GM19193 (cell line): ENCODE measurements around the gene SOCS3.

Source experiments
- POLR2A ChIP-seq: IDR thresholded peaks from 4 replicates; pipeline ENCODE4 v1.6.1; 2011; ENCODE audit not compliant: insufficient read depth, insufficient read length; ENCODE audit errors: extremely low read depth

Gene SOCS3

DNA sequence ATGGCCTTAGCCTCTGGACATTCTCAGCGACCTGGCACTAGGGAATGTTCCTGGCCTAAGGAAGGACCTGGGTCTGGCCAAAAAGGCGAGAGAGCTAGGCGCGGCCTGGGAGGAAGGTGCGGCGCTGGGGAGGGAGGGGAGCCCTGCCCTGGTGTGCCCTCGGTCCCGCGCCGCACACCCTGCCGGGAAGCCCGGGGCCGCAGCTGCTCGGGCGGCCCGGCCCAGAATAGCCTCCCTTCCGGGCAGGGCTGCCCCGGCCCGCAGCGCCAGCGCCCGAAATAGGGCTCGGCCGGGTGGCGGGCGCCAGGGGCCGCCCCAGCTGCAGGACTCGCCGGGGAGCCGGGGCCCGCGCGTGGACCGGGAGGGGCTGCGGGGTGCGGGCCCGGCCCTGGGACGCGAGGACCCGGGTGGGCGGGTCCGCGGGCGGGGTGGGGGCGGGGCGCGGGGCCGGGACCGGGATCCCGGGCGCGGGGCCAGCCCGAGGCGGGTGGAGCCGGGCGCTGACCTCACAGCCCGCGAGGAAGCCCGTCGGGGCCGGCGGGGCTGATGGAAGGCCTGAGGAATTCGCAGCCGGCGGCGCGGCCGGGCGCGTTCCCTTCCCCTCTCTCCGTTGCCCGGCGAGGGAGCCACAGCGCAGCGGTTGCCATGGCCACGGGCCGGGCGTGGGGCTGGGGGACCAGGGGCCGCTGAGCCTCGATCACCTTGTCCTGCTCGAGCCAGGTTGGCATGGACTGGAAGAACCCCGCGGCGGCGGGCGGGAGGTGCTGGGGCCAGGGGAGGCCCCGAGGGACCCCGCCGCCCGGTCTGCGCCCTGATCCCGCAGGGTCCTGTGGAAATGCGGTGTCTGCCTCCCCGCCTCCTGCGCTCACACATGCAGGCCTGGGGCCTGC lies 18.1 kb downstream of the SOCS3 start:
- peak; percentile 35 for TF ChIP-seq POLR2A

GRCh38 chr17:78340183-78340955 lies 19.5 kb downstream of the SOCS3 start:
- no peak for TF ChIP-seq POLR2A

- TF ChIP-seq POLR2A: no peak
Measured at GRCh38 chr17:78338486-78339259, 21.2 kb downstream of the SOCS3 start.

- TF ChIP-seq POLR2A: no peak
Measured at GRCh38 chr17:78337244-78338109, 22.4 kb downstream of the SOCS3 start.

DNA sequence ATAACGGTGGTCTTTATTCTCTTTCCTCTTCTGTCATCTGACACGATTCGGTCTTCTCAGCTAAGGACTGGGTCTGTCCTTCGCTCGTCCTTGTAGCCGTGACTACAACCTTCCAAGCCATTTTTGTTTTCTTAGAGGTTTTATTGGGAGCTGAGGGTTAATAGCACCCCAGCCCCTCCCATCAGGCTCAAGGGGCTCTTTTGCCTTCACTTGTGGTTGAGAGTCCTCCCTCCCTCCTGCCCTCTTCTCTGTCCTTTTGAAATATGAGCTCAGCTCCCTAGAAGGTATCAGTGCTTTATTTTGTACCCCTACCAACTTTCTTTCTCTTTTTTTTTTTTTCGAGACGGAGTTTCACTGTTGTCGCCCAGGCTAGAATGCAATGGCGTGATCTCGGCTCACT lies 24.7 kb downstream of the SOCS3 start:
- TF ChIP-seq POLR2A: no peak

- TF ChIP-seq POLR2A: no peak
Measured at GRCh38 chr17:78332991-78333390, 26.9 kb downstream of the SOCS3 start.

GRCh38 chr17:78330570-78331224 lies 29.2 kb downstream of the SOCS3 start:
- no peak for TF ChIP-seq POLR2A

DNA sequence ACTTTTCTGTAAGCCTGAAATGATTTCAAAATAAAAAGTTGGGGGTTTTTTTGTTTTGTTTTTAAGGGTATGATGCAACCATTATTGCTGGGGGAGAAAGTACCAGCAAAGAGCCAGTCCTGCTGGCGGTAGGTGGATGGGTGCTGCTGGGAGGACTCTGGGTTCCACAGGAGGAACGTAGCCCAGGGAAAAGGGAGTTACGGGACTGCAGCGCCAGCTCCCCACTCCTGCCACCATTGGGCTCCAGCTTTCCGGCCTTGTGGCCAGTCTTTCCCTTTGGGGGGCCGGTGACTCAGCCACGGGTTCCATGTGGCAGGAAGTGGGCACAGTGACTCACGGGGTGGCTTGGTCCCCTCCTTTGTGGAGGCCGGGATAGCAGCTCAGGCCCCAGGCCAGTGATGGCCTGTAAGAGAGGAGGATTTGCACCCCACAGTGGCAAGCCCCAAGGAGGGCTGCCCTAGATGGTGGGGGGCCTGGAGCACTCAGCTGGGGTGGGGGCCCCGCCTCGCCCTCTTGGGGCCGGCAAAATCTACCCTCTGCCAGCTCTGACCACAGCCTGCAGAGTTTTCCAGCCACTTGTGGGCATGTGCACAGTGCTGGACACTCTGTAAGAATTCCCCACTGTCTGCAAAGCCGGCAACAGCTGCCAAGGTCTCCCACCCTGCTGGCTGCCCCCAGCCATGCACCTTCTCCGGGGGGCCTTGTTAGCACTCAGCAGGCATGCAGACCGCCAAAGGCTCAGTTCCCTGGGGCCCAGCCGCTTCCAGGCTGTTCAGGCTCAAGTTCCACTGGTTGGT lies 30.4 kb downstream of the SOCS3 start:
- no peak for TF ChIP-seq POLR2A

DNA sequence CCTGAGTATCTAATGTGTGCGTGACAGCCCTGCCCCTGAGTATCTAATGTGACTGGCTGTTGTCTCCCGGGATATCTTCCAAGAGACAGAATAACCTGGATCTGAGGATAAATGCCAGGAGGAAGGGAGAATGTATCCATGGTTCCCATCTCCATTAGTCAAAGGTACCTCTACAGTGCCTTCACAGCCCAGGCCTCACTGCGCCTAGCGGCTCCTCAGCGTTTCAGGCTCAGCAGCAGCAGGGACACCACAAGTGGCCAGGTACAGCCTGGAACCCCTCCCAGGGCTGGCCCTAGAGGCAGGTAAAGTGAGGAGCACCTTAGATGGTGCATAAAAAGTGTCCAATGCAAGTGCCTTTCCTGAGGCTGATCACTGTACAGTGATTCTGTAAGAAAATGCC lies 32.0 kb downstream of the SOCS3 start:
- TF ChIP-seq POLR2A: no peak

DNA sequence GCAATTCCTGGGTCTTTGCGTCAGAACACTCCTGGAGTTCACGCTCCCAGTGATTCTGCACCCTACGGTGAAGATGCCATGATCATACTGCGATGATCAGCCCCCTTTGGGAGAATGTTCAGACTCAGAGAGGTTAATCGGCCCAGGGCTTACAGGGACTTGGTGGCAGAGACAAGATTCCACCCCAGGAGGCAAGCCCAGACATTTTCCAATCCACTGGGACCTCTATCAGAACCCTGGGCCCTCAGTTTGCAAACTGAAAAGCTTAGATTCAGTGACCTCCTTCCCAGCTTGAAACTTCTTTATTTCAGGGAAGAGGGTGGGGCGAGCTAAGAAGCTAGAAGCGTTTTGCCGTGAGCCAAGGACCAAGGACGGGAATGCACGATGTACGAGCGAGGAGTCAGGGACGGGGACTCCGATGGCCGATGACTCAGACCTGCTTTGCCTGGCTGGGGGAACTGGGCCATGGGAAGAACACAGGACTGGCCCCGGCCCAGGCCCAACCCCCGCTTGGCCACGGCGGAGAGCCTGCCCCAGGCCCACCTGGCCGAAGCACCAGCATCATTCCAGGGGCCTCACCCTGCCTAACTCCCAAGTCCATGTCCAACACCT lies 34.7 kb downstream of the SOCS3 start:
- no peak for TF ChIP-seq POLR2A

DNA sequence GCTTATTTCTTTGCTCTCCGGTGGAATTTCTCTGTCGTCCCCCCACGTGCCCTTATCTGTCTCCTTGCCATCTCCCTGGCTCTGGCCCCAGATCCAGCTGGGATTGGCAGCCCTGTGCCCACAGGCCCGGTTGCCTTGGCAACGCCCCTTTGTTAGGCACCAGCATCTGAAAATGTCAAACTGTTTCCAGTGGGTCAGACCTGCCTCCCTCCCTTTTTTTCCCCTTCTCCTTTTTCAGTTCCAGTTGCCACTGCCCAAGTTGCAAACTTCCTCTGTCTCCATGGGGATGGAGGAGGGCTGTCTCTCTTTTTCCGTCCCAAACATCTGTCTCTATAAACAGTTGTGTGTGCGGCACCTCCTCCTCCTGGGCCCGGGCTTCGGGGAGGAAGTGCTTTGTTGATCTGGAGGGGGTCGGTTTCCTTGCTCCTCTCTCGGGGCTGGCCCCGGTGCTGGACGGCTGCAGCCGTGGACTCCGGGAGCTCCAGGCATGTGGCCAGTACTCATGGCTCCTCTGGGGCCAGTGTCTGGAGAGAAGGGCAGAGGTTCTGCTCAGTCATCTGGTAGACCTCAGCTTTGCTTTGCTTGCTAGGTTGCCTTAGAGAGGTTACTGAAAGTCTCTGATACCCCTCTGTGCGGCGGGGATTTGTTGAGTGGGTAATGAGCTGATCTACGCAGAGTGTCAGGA lies 35.3 kb downstream of the SOCS3 start:
- no peak for TF ChIP-seq POLR2A

- no peak for TF ChIP-seq POLR2A
Measured at GRCh38 chr17:78323826-78324390, 36.0 kb downstream of the SOCS3 start.
